Measurements from ENCODE around the gene CD59.

Gene CD59

GRCh38 chr11:33724644-33725035, 11.6 kb downstream of the CD59 start:
- no peak for DNase-seq (ENCODE audit: low read depth)
- H3K4me3 ChIP-seq (ENCODE audit: low read length): no peak overlapping the region
- TF ChIP-seq CTCF (conservative IDR thresholded peaks at IDR 0.05; ENCODE audit: low read depth, low read length): no peak

GRCh38 chr11:33723238-33723881, 12.9 kb downstream of the CD59 start:
- TF ChIP-seq CTCF (conservative IDR thresholded peaks at IDR 0.05; ENCODE audit: low read depth, low read length): no peak
- no peak overlapping the region for H3K4me3 ChIP-seq (ENCODE audit: low read length)

GRCh38 chr11:33722590-33723234, 13.5 kb downstream of the CD59 start:
- TF ChIP-seq CTCF (conservative IDR thresholded peaks at IDR 0.05; ENCODE audit: low read depth, low read length): no peak
- no peak for DNase-seq (ENCODE audit: low read depth)
- H3K4me3 ChIP-seq (ENCODE audit: low read length): no peak overlapping the region

More at GRCh38 chr11:33723238-33723881, 12.9 kb downstream of the CD59 start:
- no peak for DNase-seq (ENCODE audit: low read depth)

GRCh38 chr11:33721984-33722383, 14.2 kb downstream of the CD59 start:
- no peak for TF ChIP-seq CTCF (conservative IDR thresholded peaks at IDR 0.05; ENCODE audit: low read depth, low read length)
- H3K4me3 ChIP-seq (ENCODE audit: low read length): no peak overlapping the region
- no peak for DNase-seq (ENCODE audit: low read depth)

- DNase-seq (ENCODE audit: low read depth): no peak
- no peak overlapping the region for H3K4me3 ChIP-seq (ENCODE audit: low read length)
- no peak for TF ChIP-seq CTCF (conservative IDR thresholded peaks at IDR 0.05; ENCODE audit: low read depth, low read length)
These were observed 14.8 kb downstream of the CD59 start for GRCh38 chr11:33721426-33721825.

- no peak for DNase-seq (ENCODE audit: low read depth)
- no peak overlapping the region for H3K4me3 ChIP-seq (ENCODE audit: low read length)
- TF ChIP-seq CTCF (conservative IDR thresholded peaks at IDR 0.05; ENCODE audit: low read depth, low read length): no peak
These were observed 16.6 kb downstream of the CD59 start for GRCh38 chr11:33719587-33719986.

GRCh38 chr11:33718440-33718839, 17.8 kb downstream of the CD59 start:
- no peak for DNase-seq (ENCODE audit: low read depth)
- TF ChIP-seq CTCF (conservative IDR thresholded peaks at IDR 0.05; ENCODE audit: low read depth, low read length): no peak
- H3K4me3 ChIP-seq (ENCODE audit: low read length): no peak overlapping the region
